Measurements from ENCODE around the gene AKAP13. TPM values are rescaled to one million over a fixed set of nuclear protein-coding genes. Genes with fewer than 3 reads are reported as not detected.

AKAP13 gene
- total RNA-seq, 1 donor from 2014 or later, result 450 TPM

GRCh38 chr15:85741021-85741421, 360.6 kb downstream of the AKAP13 start:
- no peak for TF ChIP-seq CTCF (IDR thresholded peaks at IDR 0.05)
- Histone ChIP-seq H3K4me3 (no peak overlapping the region), H3K4me1 (no peaks in the 10 kb centered on the region), H3K27me3 (no peaks in the 10 kb centered on the region), H3K36me3 (peaks cover 96% of the 10 kb centered on the region), H3K27ac (no peak overlapping the region), H3K9me3 (no peaks in the 10 kb centered on the region)
- ATAC-seq (no peak), DNase-seq (no peak)
- intact Hi-C loops (cut with DNase I), result no loop called here

GRCh38 chr15:85741662-85742061, 361.3 kb downstream of the AKAP13 start:
- ATAC-seq (no peak), DNase-seq (no peak)
- Histone ChIP-seq H3K27me3 (no peaks in the 10 kb centered on the region), H3K4me1 (no peaks in the 10 kb centered on the region), H3K4me3 (no peak overlapping the region), H3K36me3 (peaks cover 96% of the 10 kb centered on the region), H3K27ac (no peak overlapping the region), H3K9me3 (no peaks in the 10 kb centered on the region)
- TF ChIP-seq CTCF (IDR thresholded peaks at IDR 0.05), result no peak
- intact Hi-C loops (cut with DNase I), result no loop called here

GRCh38 chr15:85742186-85742821, 361.9 kb downstream of the AKAP13 start:
- Histone ChIP-seq H3K27me3 (no peaks in the 10 kb centered on the region), H3K4me1 (no peaks in the 10 kb centered on the region), H3K36me3 (peaks cover 96% of the 10 kb centered on the region), H3K9me3 (no peaks in the 10 kb centered on the region), H3K4me3 (no peak overlapping the region), H3K27ac (no peak overlapping the region)
- no peak for DNase-seq
- intact Hi-C loops (cut with DNase I), result no loop called here
- no peak for TF ChIP-seq CTCF (IDR thresholded peaks at IDR 0.05)
- ATAC-seq, result peak; percentile 29

GRCh38 chr15:85743392-85744055, 363.1 kb downstream of the AKAP13 start:
- intact Hi-C loops (cut with DNase I), result no loop called here
- Histone ChIP-seq H3K4me3 (no peak overlapping the region), H3K27ac (no peak overlapping the region), H3K27me3 (no peaks in the 10 kb centered on the region), H3K9me3 (no peaks in the 10 kb centered on the region), H3K36me3 (peaks cover 98% of the 10 kb centered on the region), H3K4me1 (peaks cover under 1% of the 10 kb centered on the region)
- no peak for ATAC-seq
- DNase-seq, result no peak
- no peak for TF ChIP-seq CTCF (IDR thresholded peaks at IDR 0.05)

- intact Hi-C loops (cut with DNase I), result no loop called here
- no peak for TF ChIP-seq CTCF (IDR thresholded peaks at IDR 0.05)
- ATAC-seq, result no peak
- H3K27me3 ChIP-seq, result no peaks in the 10 kb centered on the region
- no peaks in the 10 kb centered on the region for H3K9me3 ChIP-seq
- H3K36me3 ChIP-seq, result peaks cover 96% of the 10 kb centered on the region
- H3K4me3 ChIP-seq, result no peak overlapping the region
- peaks cover 5% of the 10 kb centered on the region for H3K4me1 ChIP-seq
- no peak overlapping the region for H3K27ac ChIP-seq
- no peak for DNase-seq
Measured at GRCh38 chr15:85744579-85744978, 364.2 kb downstream of the AKAP13 start.
